Effector memory CD8-positive, alpha-beta T cell (primary cell): ENCODE results near the gene BPIFB6.

Experiments used
- ATAC-seq: fragments of 150-1000 bp; cut with Tn5 transposase; replicated peaks from 2 replicates; pipeline ENCODE4 v1.10.0; 2021; ENCODE audit warnings: mild to moderate bottlenecking, moderate library complexity
- DNase-seq, 3 experiments: peaks; one replicate each; pipeline ENCODE4 v3.0.0; 2021
- H3K27ac Mint-ChIP-seq, 2 donors: one replicate each; pipeline ENCODE4 v1.8.0; 2022; ENCODE audit warnings: mild to moderate bottlenecking in 2 of 2, mixed read lengths in 2 of 2, moderate library complexity in 2 of 2
- H3K27me3 Mint-ChIP-seq, 2 donors: one replicate each; pipeline ENCODE4 v1.8.0; 2022; ENCODE audit warnings: mixed read lengths in 2 of 2
- H3K36me3 Mint-ChIP-seq: one replicate; pipeline ENCODE4 v1.8.0; 2022; ENCODE audit warnings: mild to moderate bottlenecking, moderate library complexity, mixed read lengths; ENCODE audit not compliant: insufficient read depth
- H3K4me1 Mint-ChIP-seq, 2 donors: one replicate each; pipeline ENCODE4 v1.8.0; 2022; ENCODE audit warnings: low read depth in 2 of 2, mixed read lengths in 2 of 2
- H3K4me3 Mint-ChIP-seq, 2 donors: one replicate each; pipeline ENCODE4 v1.8.0; 2022; ENCODE audit warnings: mild to moderate bottlenecking in 2 of 2, mixed read lengths in 2 of 2, moderate library complexity in 2 of 2
- H3K9me3 Mint-ChIP-seq, 2 donors: one replicate each; pipeline ENCODE4 v1.8.0; 2022; ENCODE audit warnings: mixed read lengths in 2 of 2

The BPIFB6 gene

GRCh38 chr20:33024609-33025317 lies 6.7 kb upstream of the BPIFB6 start:
- Mint-ChIP-seq H3K27ac (no peak overlapping the region), H3K9me3 (no peaks in the 10 kb centered on the region), H3K36me3 (no peaks in the 10 kb centered on the region), H3K4me1 (no peaks in the 10 kb centered on the region), H3K4me3 (no peak overlapping the region), H3K27me3 (no peaks in the 10 kb centered on the region)
- DNase-seq (no peak), ATAC-seq (no peak)

GRCh38 chr20:33025318-33025876 lies 6.1 kb upstream of the BPIFB6 start:
- Mint-ChIP-seq H3K27me3 (no peaks in the 10 kb centered on the region), H3K9me3 (no peaks in the 10 kb centered on the region), H3K4me1 (no peaks in the 10 kb centered on the region), H3K36me3 (no peaks in the 10 kb centered on the region), H3K27ac (no peak overlapping the region), H3K4me3 (no peak overlapping the region)
- ATAC-seq (no peak), DNase-seq (no peak)

GRCh38 chr20:33026072-33026778 lies 5.2 kb upstream of the BPIFB6 start:
- Mint-ChIP-seq H3K36me3 (no peaks in the 10 kb centered on the region), H3K9me3 (no peaks in the 10 kb centered on the region), H3K27ac (no peak overlapping the region), H3K4me3 (no peak overlapping the region), H3K4me1 (no peaks in the 10 kb centered on the region), H3K27me3 (no peaks in the 10 kb centered on the region)
- no peak for DNase-seq
- ATAC-seq: no peak

- no peaks in the 10 kb centered on the region for H3K4me1 Mint-ChIP-seq
- no peak overlapping the region for H3K4me3 Mint-ChIP-seq
- no peak for DNase-seq
These were observed 4.4 kb upstream of the BPIFB6 start for GRCh38 chr20:33026779-33027759.

GRCh38 chr20:33027769-33028751 lies 3.4 kb upstream of the BPIFB6 start:
- no peak for DNase-seq
- no peak for ATAC-seq
- Mint-ChIP-seq H3K4me3 (no peak overlapping the region), H3K27ac (no peak overlapping the region), H3K4me1 (no peaks in the 10 kb centered on the region), H3K36me3 (peaks cover 3% of the 10 kb centered on the region), H3K9me3 (no peaks in the 10 kb centered on the region), H3K27me3 (no peaks in the 10 kb centered on the region)

More at GRCh38 chr20:33026779-33027759, 4.4 kb upstream of the BPIFB6 start:
- Mint-ChIP-seq H3K27me3 (no peaks in the 10 kb centered on the region), H3K9me3 (no peaks in the 10 kb centered on the region), H3K27ac (no peak overlapping the region), H3K36me3 (no peaks in the 10 kb centered on the region)
- ATAC-seq: no peak

GRCh38 chr20:33028875-33029274 lies 2.6 kb upstream of the BPIFB6 start:
- no peak for ATAC-seq
- DNase-seq: no peak
- Mint-ChIP-seq H3K4me3 (no peak overlapping the region), H3K9me3 (no peaks in the 10 kb centered on the region), H3K4me1 (no peaks in the 10 kb centered on the region), H3K27me3 (no peaks in the 10 kb centered on the region), H3K27ac (no peak overlapping the region), H3K36me3 (peaks cover 5% of the 10 kb centered on the region)

GRCh38 chr20:33030076-33030475 lies 1.4 kb upstream of the BPIFB6 start:
- Mint-ChIP-seq H3K4me3 (no peak overlapping the region), H3K4me1 (no peaks in the 10 kb centered on the region), H3K9me3 (no peaks in the 10 kb centered on the region), H3K36me3 (peaks cover 5% of the 10 kb centered on the region), H3K27me3 (no peaks in the 10 kb centered on the region), H3K27ac (no peak overlapping the region)
- ATAC-seq: no peak
- DNase-seq: no peak

- DNase-seq (no peak), ATAC-seq (no peak)
- H3K36me3 Mint-ChIP-seq: peaks cover 5% of the 10 kb centered on the region
- H3K9me3 Mint-ChIP-seq: no peaks in the 10 kb centered on the region
- H3K27ac Mint-ChIP-seq: no peak overlapping the region
- no peaks in the 10 kb centered on the region for H3K27me3 Mint-ChIP-seq
- no peaks in the 10 kb centered on the region for H3K4me1 Mint-ChIP-seq
- no peak overlapping the region for H3K4me3 Mint-ChIP-seq
These were observed 879 bp upstream of the BPIFB6 start for GRCh38 chr20:33030569-33030968.

GRCh38 chr20:33032555-33032954 lies 1.1 kb downstream of the BPIFB6 start:
- no peaks in the 10 kb centered on the region for H3K4me1 Mint-ChIP-seq
- ATAC-seq: no peak
- no peaks in the 10 kb centered on the region for H3K27me3 Mint-ChIP-seq
- no peak overlapping the region for H3K4me3 Mint-ChIP-seq
- no peaks in the 10 kb centered on the region for H3K9me3 Mint-ChIP-seq
- DNase-seq: no peak
- H3K36me3 Mint-ChIP-seq: peaks cover 5% of the 10 kb centered on the region
- no peak overlapping the region for H3K27ac Mint-ChIP-seq

GRCh38 chr20:33033381-33033780 lies 1.9 kb downstream of the BPIFB6 start:
- DNase-seq: no peak
- no peaks in the 10 kb centered on the region for H3K9me3 Mint-ChIP-seq
- H3K27ac Mint-ChIP-seq: no peak overlapping the region
- no peaks in the 10 kb centered on the region for H3K4me1 Mint-ChIP-seq
- peaks cover 5% of the 10 kb centered on the region for H3K36me3 Mint-ChIP-seq
- ATAC-seq: no peak
- peaks cover 0 to 6% of the 10 kb centered on the region in 2 donors for H3K27me3 Mint-ChIP-seq
- no peak overlapping the region for H3K4me3 Mint-ChIP-seq

- no peak overlapping the region for H3K27ac Mint-ChIP-seq
- no peak for ATAC-seq
- H3K36me3 Mint-ChIP-seq: peaks cover 5% of the 10 kb centered on the region
- peaks cover 0 to 8% of the 10 kb centered on the region in 2 donors for H3K27me3 Mint-ChIP-seq
- H3K4me3 Mint-ChIP-seq: no peak overlapping the region
- H3K4me1 Mint-ChIP-seq: no peaks in the 10 kb centered on the region
- H3K9me3 Mint-ChIP-seq: no peaks in the 10 kb centered on the region
- DNase-seq: no peak
These were observed 2.7 kb downstream of the BPIFB6 start for GRCh38 chr20:33034115-33034514.

- ATAC-seq: no peak
- Mint-ChIP-seq H3K27me3 (peaks cover 0 to 8% of the 10 kb centered on the region in 2 donors), H3K27ac (no peak overlapping the region), H3K36me3 (peaks cover 5% of the 10 kb centered on the region), H3K4me1 (no peaks in the 10 kb centered on the region), H3K4me3 (no peak overlapping the region), H3K9me3 (no peaks in the 10 kb centered on the region)
- DNase-seq: no peak
These were observed 3.5 kb downstream of the BPIFB6 start for GRCh38 chr20:33034901-33035492.
